HL-60/S4 treated with retinoic acid at 250 ng/mL for 4 days and 3 days (cell line): ENCODE results near the gene PRKD1.

Experiments
- in situ Hi-C: fragments of 300-500 bp; cut with MboI; formaldehyde crosslinking; loops from 2 replicates; pipeline ENCODE4 v1.7.0; 2022; ENCODE audit warnings: low sequenced_read_pairs

PRKD1 gene

GRCh38 chr14:29927376-29928116 lies at the start of gene PRKD1:
PRKD1 (minus strand) TSS chr14:29927847.
- in situ Hi-C loops, result no loop called here

- in situ Hi-C loops, result no loop called here
These were observed 43.5 kb upstream of the PRKD1 start for GRCh38 chr14:29971101-29971500.

GRCh38 chr14:29955087-29955486 lies 27.4 kb upstream of the PRKD1 start:
- in situ Hi-C loops, result no loop called here

- in situ Hi-C loops, result no loop called here
These were observed 25.9 kb upstream of the PRKD1 start for GRCh38 chr14:29953501-29953900.

- in situ Hi-C loops, result no loop called here
These were observed 16.4 kb upstream of the PRKD1 start for GRCh38 chr14:29944091-29944490.

- in situ Hi-C loops, result no loop called here
These were observed 13.8 kb upstream of the PRKD1 start for GRCh38 chr14:29941401-29941800.

- in situ Hi-C loops, result no loop called here
These were observed 12.8 kb upstream of the PRKD1 start for GRCh38 chr14:29940482-29940881.

- in situ Hi-C loops, result no loop called here
These were observed 9.5 kb upstream of the PRKD1 start for GRCh38 chr14:29937116-29937515.

- in situ Hi-C loops, result no loop called here
These were observed 2.6 kb upstream of the PRKD1 start for GRCh38 chr14:29930283-29930682.

GRCh38 chr14:29928117-29928640 lies 532 bp upstream of the PRKD1 start:
- in situ Hi-C loops, result no loop called here

- in situ Hi-C loops, result no loop called here
These were observed 809 bp downstream of the PRKD1 start for GRCh38 chr14:29926701-29927375.

- in situ Hi-C loops, result no loop called here
These were observed 1.4 kb downstream of the PRKD1 start for GRCh38 chr14:29926228-29926627.

GRCh38 chr14:29925736-29926135 lies 1.9 kb downstream of the PRKD1 start:
- in situ Hi-C loops, result no loop called here

GRCh38 chr14:29925101-29925722 lies 2.4 kb downstream of the PRKD1 start:
- in situ Hi-C loops, result no loop called here

- in situ Hi-C loops, result no loop called here
These were observed 7.8 kb downstream of the PRKD1 start for GRCh38 chr14:29919845-29920244.

- in situ Hi-C loops, result no loop called here
These were observed 8.7 kb downstream of the PRKD1 start for GRCh38 chr14:29918981-29919380.

GRCh38 chr14:29913566-29913965 lies 14.1 kb downstream of the PRKD1 start:
- in situ Hi-C loops, result no loop called here

- in situ Hi-C loops, result no loop called here
These were observed 15.8 kb downstream of the PRKD1 start for GRCh38 chr14:29911810-29912209.

GRCh38 chr14:29908652-29909577 lies 18.7 kb downstream of the PRKD1 start:
- in situ Hi-C loops, result no loop called here

- in situ Hi-C loops, result no loop called here
These were observed 21.3 kb downstream of the PRKD1 start for GRCh38 chr14:29906256-29906870.
